ENCODE data around the gene ZNF268. TPM values are rescaled to one million over a fixed set of nuclear protein-coding genes. Genes with fewer than 3 reads are reported as not detected.

Gene ZNF268
- total and polyA plus RNA-seq, 2 of the 8 experiments (the other 6 are each of a cell fraction or from before 2014, with no cell fraction given) = 6.3 to 22.3 TPM

DNA sequence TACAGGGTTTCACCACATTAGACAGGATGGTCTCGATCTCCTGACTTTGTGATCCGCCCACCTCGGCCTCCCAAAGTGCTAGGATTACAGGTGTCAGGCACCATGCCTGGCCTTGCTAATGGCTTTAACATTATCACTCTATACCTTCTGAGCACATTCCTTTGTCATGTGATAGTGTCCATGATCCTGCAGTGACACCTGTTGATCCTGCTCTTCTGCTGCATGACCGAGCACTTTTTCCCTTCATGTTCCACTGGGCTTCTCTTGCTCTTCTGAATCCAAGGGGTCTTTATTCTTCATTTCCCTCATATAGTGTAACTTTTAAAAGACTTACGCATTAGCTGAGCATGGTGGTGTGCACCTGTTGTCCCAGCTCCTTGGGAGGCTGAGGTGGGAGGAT is 11.6 kb downstream of the ZNF268 start (continued):
- TF ChIP-seq, protein P1, sequence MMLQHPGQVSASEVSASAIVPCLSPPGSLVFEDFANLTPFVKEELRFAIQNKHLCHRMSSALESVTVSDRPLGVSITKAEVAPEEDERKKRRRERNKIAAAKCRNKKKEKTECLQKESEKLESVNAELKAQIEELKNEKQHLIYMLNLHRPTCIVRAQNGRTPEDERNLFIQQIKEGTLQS (IDR thresholded peaks at IDR 0.05; ENCODE audit: insufficient read depth, low read depth, low read length) = no peak
- TF ChIP-seq SIRT6 (IDR thresholded peaks at IDR 0.05; ENCODE audit: low read length) = no peak
- TF ChIP-seq JUND (IDR thresholded peaks at IDR 0.05; ENCODE audit: low read length) = no peak

Data from H1 (cell line).